Measurements from ENCODE around the gene KTN1.

The KTN1 gene

GRCh38 chr14:55733599-55733998 lies 153.6 kb downstream of the KTN1 start:
- TF ChIP-seq, protein P1, sequence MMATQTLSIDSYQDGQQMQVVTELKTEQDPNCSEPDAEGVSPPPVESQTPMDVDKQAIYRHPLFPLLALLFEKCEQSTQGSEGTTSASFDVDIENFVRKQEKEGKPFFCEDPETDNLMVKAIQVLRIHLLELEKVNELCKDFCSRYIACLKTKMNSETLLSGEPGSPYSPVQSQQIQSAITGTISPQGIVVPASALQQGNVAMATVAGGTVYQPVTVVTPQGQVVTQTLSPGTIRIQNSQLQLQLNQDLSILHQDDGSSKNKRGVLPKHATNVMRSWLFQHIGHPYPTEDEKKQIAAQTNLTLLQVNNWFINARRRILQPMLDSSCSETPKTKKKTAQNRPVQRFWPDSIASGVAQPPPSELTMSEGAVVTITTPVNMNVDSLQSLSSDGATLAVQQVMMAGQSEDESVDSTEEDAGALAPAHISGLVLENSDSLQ (IDR thresholded peaks at IDR 0.05) = peak; percentile 41
- no peak for TF ChIP-seq SUZ12 (IDR thresholded peaks at IDR 0.05)
- ChIA-PET POLR2A (no interaction called here), CTCF (interaction anchor here (1.0 to 1.8 kb wide), 4 partner anchors 10 to 741 kb away, joined by 3 to 10 read pairs (median 4); no protein-coding TSS in a partner anchor)
- DNase-seq (ENCODE audit: extremely low spot score) = no peak

Data from HEK293T (cell line).